ENCODE data around the gene IRX1.

The IRX1 gene

GRCh38 chr5:3601061-3601710 lies 5.6 kb downstream of the IRX1 start:
- no peak for DNase-seq

GRCh38 chr5:3601911-3602782 lies 6.5 kb downstream of the IRX1 start:
- no peak for DNase-seq

DNA sequence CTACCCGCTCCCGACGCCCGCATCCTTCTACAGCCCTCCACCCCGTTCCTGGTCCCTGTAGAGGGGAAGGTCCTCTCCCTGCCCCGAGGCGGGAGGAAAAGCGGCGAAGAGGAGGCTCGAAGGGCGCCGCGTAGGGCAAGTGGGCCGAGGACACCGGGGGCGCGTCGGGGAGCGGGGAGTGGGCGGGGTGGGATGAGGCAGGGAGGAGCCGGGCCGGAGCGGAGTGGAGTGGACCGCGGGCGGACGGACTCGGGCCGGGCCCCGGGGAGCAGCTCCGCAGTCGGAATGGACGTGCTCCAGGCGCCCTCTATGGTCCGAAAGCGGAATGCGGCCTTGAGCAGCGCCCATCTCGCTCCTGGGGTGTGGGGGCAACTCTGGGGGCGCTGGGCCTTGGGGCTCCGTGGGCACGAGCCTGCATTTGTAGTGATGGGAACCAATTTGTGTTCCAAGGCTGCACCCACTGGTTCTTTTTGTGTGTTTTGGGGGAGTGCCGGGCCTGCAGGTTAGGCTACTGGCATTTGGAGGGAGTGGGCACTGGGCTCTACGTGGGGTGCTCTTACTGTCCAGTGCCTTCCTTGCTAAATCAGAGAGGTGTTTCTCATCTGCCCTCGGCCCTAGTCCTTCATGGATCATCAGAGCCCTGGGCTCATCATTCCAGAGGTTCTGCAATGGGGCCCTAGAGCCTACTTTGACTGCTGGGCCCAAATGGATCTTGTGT lies 7.3 kb downstream of the IRX1 start:
- no peak for DNase-seq

DNA sequence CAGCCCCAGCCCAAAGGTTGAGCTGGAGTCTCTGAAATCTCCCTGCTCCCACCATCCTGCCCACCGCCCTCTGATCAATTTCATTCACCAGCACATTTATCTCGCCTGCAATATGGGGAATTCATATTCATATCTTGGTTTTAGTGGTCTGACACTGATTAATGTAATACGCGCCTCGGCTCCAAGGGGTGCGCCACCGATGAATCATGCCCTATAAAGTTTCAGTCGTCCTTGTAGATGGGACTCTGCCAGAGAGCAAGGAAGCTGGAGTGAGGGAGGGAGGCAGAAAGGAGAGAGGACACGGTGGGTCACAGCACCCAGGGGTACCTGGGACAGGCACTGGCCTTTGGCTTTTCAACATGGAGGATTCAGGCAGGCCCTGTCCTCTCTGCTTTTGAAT lies 8.9 kb downstream of the IRX1 start:
- DNase-seq, result no peak

- DNase-seq, result no peak
Measured at GRCh38 chr5:3605298-3606010, 9.8 kb downstream of the IRX1 start.

- DNase-seq, result no peak
Measured at GRCh38 chr5:3606121-3606831, 10.6 kb downstream of the IRX1 start.

GRCh38 chr5:3607541-3608181 lies 12.0 kb downstream of the IRX1 start:
- DNase-seq, result no peak

DNA sequence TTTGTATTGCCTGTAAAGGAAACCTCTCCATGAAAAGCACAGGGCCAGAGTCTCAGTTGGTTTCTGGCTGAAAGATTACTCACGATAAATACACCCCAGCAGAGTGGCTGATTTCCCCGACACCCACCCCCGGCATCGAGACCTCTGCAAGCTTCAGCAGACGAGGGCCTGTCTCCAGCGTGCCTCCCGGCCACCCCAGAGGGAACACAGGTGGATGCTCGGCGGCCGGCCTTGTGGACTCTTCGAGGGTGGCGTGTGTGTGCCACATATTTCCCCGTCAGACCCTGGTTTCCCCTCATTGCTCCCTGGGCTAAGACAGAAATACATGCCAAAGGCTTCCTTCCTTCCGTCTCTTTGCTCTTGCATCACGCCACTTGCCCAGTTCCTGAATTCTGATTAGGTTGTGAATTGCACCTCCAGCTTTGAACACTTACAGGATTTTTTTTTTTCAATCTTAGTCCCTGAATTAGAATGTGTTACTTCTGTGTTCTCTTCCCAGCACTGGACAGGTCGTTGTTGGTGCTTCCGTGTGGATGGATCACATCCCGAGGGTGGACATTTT lies 13.6 kb downstream of the IRX1 start:
- no peak for DNase-seq

GRCh38 chr5:3612591-3613042 lies 17.0 kb downstream of the IRX1 start:
- no peak for DNase-seq

DNA sequence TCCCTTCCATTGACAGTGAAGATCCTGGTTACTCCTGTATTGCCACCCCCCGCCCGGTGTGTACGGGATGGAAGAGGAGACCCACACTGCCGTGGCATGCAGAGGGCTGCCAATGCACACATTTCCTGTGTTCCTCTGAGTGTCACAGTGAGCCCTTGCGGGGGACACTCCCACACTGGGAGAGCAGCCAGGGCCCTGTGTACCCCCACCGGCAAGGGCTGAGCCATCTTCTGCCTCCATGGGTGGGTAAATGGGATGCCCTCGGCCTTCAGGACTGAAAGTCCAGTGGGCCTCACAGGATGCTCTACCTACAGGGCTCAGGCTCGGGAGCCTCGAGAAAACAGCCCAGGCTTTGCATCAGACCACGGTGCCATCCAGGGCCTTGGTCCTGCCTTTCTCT lies 18.1 kb downstream of the IRX1 start:
- DNase-seq, result no peak

GRCh38 chr5:3615217-3615616 lies 19.6 kb downstream of the IRX1 start:
- DNase-seq, result no peak

DNA sequence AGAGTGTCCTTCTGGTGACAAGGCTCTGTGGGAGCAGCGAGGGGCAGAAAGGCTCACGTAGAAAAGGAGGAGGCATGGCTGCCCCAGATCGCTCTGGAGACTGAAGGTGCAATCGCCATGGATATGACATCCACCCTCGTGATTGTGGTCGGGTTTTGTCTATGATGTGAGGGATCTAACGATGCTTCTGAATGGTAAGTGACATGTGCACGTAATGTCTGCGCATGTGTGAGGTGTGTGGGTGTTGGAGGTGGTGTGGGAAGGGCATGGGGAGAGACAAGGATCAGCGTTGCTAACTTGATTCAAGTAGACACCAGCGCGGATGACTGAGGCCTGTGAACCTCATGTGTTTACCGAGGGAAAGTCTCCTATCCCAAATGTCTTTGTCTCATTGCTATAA lies 20.2 kb downstream of the IRX1 start:
- no peak for DNase-seq

- DNase-seq, result no peak
Measured at GRCh38 chr5:3619579-3619978, 23.9 kb downstream of the IRX1 start.

GRCh38 chr5:3622961-3623360 lies 27.3 kb downstream of the IRX1 start:
- DNase-seq, result no peak

GRCh38 chr5:3625626-3626025 lies 30.0 kb downstream of the IRX1 start:
- no peak for DNase-seq

DNA sequence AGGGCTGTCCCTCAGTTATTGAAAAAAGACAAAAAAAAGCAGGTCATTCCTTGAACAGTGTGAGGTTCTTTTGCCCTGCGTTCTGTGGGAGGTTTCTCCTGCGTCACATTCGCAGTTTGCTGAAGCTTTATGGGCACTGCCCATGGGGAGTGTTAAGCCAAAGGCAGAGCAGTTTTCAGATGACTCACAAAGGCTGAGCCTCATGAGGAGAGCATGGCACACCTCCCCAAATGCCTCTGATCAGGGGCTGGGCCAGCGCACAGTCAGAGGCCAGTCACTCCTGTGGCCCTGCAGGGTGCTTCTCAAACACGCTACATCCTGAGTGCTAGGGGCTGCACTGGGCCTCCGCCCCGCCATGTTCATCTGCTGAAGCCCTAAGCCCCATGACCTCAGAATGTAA lies 38.4 kb downstream of the IRX1 start:
- no peak for DNase-seq

DNA sequence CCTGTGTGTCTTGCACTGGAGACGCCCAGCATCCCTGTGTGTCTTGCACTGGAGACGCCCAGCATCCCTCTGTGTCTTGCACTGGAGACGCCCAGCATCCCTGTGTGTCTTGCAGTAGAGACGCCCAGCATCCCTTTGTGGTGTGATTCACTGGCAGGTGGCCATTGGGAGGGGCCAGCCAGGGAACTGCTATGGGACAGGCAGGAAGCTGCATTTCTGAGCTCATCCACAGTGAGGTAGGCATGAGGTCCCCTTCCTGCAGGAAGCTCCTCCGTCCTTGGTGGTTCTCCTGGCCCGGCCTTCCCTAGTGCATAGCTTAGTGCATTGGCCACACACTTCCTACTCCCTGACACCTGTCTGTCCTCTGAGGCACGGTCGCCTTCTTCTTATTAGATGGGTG lies 43.5 kb downstream of the IRX1 start:
- DNase-seq, result no peak

DNA sequence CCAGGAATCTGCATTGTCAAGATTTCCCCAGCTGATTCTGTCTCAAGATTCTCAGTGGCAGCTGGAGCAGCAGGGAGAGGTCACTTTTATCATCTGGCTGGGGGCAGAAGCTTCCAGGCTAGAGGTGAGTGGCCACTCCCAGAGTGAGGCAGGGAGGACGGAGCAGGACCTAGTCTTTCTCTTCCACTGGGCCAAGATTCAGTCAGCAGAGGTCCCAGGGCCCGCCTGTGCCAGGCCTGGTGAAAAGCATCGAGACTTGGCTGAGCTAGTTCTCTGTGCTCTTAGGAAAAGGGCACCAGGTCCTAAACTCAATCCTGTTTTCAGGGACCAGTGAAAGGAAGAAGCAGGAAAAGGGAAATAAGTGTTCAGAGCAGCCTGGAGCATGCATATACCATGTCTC lies 46.6 kb downstream of the IRX1 start:
- no peak for DNase-seq

GRCh38 chr5:3650320-3650719 lies 54.7 kb downstream of the IRX1 start:
- DNase-seq, result no peak

DNA sequence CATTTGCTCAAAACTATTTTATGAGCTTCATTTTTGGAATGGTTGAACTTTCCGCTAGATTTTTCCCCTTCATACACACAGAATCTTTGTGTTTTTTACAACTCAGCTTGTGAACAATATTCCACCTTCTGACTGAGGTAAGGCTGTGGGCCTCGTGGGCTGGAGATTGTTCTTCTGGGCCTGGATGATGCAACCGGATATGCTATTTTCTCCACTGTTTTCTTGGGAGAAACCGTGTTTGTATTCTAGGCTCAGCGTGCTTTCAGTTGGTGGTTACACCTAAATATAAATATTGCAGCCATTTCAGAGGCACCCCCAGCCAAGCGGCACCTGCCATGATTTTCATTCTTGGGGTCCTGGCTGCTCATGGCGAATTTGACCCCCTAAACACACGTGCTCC lies 55.2 kb downstream of the IRX1 start:
- DNase-seq, result no peak

Data from stimulated activated CD4-positive, alpha-beta T cell treated with anti-CD3 and anti-CD28 coated beads, Interleukin-2, amount 100 ng/mL, for 48 hours (primary cell).